Spleen (tissue), 11 donors: Measurements from ENCODE around the gene POU2F1. TPM values are rescaled to one million over a fixed set of nuclear protein-coding genes. Genes with fewer than 3 reads are reported as not detected.

ENCODE experiments used
- DNase-seq: peaks from one replicate; pipeline ENCODE4 v3.0.0-alpha.2; 2020
- H3K27ac ChIP-seq, 8 donors: fragments of 200-600 bp; sonication (generic) in 7 of 8; 1 replicate in 4 of 8; 2 replicates in 4 of 8; pipeline versions ENCODE4 v1.5.0 to v1.8.0; 2016 to 2021; ENCODE audit warnings: inconsistent platforms in 4 of 8, mild to moderate bottlenecking in 4 of 8, moderate library complexity in 1 of 8
- H3K27me3 ChIP-seq, 7 donors: fragments of 200-600 bp; sonication (generic) in 6 of 7; replicated peaks in 1 of 7; 1 replicate in 4 of 7; 2 replicates in 3 of 7; pipeline versions ENCODE4 v1.5.0 to v1.8.0; 2016 to 2021; ENCODE audit warnings: inconsistent platforms in 3 of 7, mild to moderate bottlenecking in 1 of 7
- H3K36me3 ChIP-seq, 6 donors: fragments of 200-600 bp; sonication (generic) in 5 of 6; 1 replicate in 4 of 6; 2 replicates in 2 of 6; pipeline versions ENCODE4 v1.5.0 to v1.8.0; 2016 to 2021; ENCODE audit warnings: inconsistent platforms in 2 of 6
- H3K4me1 ChIP-seq, 6 donors: fragments of 200-600 bp; sonication (generic) in 5 of 6; 1 replicate in 3 of 6; 2 replicates in 3 of 6; pipeline versions ENCODE4 v1.5.0 to v1.8.0; 2016 to 2021; ENCODE audit warnings: inconsistent platforms in 3 of 6
- H3K4me3 ChIP-seq, 8 donors: fragments of 200-600 bp; sonication (generic) in 7 of 8; 1 replicate in 4 of 8; 2 replicates in 4 of 8; pipeline versions ENCODE4 v1.5.0 to v1.8.0; 2016 to 2021; ENCODE audit warnings: inconsistent platforms in 4 of 8, mild to moderate bottlenecking in 4 of 8, moderate library complexity in 2 of 8
- H3K9me3 ChIP-seq, 8 donors: fragments of 200-600 bp; sonication (generic) in 7 of 8; 1 replicate in 4 of 8; 2 replicates in 4 of 8; pipeline versions ENCODE4 v1.5.0 to v1.8.0; 2016 to 2021; ENCODE audit warnings: inconsistent platforms in 4 of 8
- CTCF ChIP-seq, 11 experiments: fragments of 200-600 bp in 7 of 11; fragments of 450-650 bp in 4 of 11; sonication (generic) in 4 of 11; IDR thresholded peaks in 8 of 11; conservative IDR thresholded peaks in 3 of 11; 1 replicate in 7 of 11; 2 replicates in 4 of 11; pipeline versions ENCODE4 v1.4.0 to v1.8.0; 2016 to 2021; ENCODE audit warnings: antibody characterized with exemption in 11 of 11, inconsistent platforms in 4 of 11, mild to moderate bottlenecking in 1 of 11
- POLR2A ChIP-seq, 3 donors: fragments of 450-650 bp; IDR thresholded peaks; one replicate each; pipeline ENCODE4 v1.5.1; 2017; ENCODE audit warnings: antibody characterized with exemption in 3 of 3, mild to moderate bottlenecking in 1 of 3
- POLR2AphosphoS5 ChIP-seq, 3 donors: sonication (generic); formaldehyde crosslinking; IDR thresholded peaks; one replicate each; pipeline ENCODE4 v1.5.1; 2017; ENCODE audit warnings: antibody characterized with exemption in 3 of 3
- WGBS, 5 donors: extraction: QIAGEN DNeasy Blood & Tissue Kit in 3 of 5; methylation state at CpG; one replicate each; pipeline versions ENCODE4 v1.1.5 to v1.1.7; 2013 to 2018; 5-methylcytosine and 5-hydroxymethylcytosine counted together
- intact Hi-C: fragments of 100-400 bp; cut with DNase I; formaldehyde crosslinking; loops from one replicate; pipeline ENCODE4 v1.15.0; 2023; ENCODE audit warnings: low total_unique reads
- polyA plus RNA-seq, 3 donors: library from polyadenylated mRNA; stranded (reverse); fragments of 200-250 nt; gene quantifications; one replicate each; pipeline ENCODE4 v1.2.1, GENCODE V29; 2013
- total RNA-seq, 7 donors: library from RNA; depleted of rRNA in 3 of 7; stranded (reverse); fragments of >200 nt in 3 of 7; fragmentation: NEBNext Ultra II Directional in 4 of 7; extraction: Animal tissue kit (Norgen Biotek cat#: 25700) in 4 of 7; gene quantifications; one replicate each; pipeline versions ENCODE4 v1.1.0 to v1.2.1, GENCODE V29; 2016 to 2021
- donor health status: healthy with polysubstance abuse.
- donor health status: DM: no; HTN: no; CAD: no; lungs with moderate emphysema.
- donor health status: DM: no; HTN: no; CAD: no.
- donor health status: Bipolar disorder and iron deficiency.
- donor health status: healthy.
- donor health status: DM: no; HTN: no; CAD: no.
- donor health status: DM: yes; HTN: yes; CAD: no.

POU2F1 gene
- total and polyA plus RNA-seq, 10 donors: 1.8 to 60.3 (median 27.4) TPM

- Histone ChIP-seq H3K4me3 (no peak overlapping the region), H3K9me3 (peaks cover 0 to 12% (median 3%) of the 10 kb centered on the region in 8 donors), H3K27me3 (no peaks in the 10 kb centered on the region), H3K4me1 (peaks cover 0 to 14% (median 0%) of the 10 kb centered on the region in 6 donors), H3K36me3 (peaks cover 0 to 27% (median 4%) of the 10 kb centered on the region in 6 donors), H3K27ac (no peak overlapping the region)
- 45 to 70% (median 54%) methylated on average over 3 of the region's 3 CpGs for WGBS, 5 donors
- intact Hi-C loops: no loop called here
- no peak for DNase-seq
- no peak for TF ChIP-seq POLR2AphosphoS5 (IDR thresholded peaks at IDR 0.05)
- peak in 4 of 11 experiments; percentile 29 to 33 (median 30) for TF ChIP-seq CTCF (IDR thresholded peaks at IDR 0.05 in 8 of 11, conservative IDR thresholded peaks at IDR 0.05 in 3 of 11)
Observed at GRCh38 chr1:167342846-167343245, 122.2 kb downstream of the POU2F1 start.

- Histone ChIP-seq H3K27ac (no peak overlapping the region), H3K9me3 (peaks cover 0 to under 1% (median 0%) of the 10 kb centered on the region in 8 donors), H3K4me1 (peaks cover 0 to 14% (median 0%) of the 10 kb centered on the region in 6 donors), H3K36me3 (peaks cover 0 to 16% (median 0%) of the 10 kb centered on the region in 6 donors), H3K27me3 (no peaks in the 10 kb centered on the region), H3K4me3 (no peak overlapping the region)
- no peak for DNase-seq
- TF ChIP-seq CTCF (IDR thresholded peaks at IDR 0.05 in 8 of 11, conservative IDR thresholded peaks at IDR 0.05 in 3 of 11): no peak
- no peak for TF ChIP-seq POLR2AphosphoS5 (IDR thresholded peaks at IDR 0.05)
- no peak for TF ChIP-seq POLR2A (IDR thresholded peaks at IDR 0.05)
- WGBS, 5 donors: 83 to 95% (median 86%) methylated on average over 1 of the region's 1 CpG
- intact Hi-C loops: no loop called here
Observed at GRCh38 chr1:167344112-167344511, 123.4 kb downstream of the POU2F1 start.

GRCh38 chr1:167344615-167345385 is 124.1 kb downstream of the POU2F1 start:
- H3K27me3 ChIP-seq: no peaks in the 10 kb centered on the region
- H3K4me1 ChIP-seq: peaks cover 0 to 14% (median 0%) of the 10 kb centered on the region in 6 donors
- H3K4me3 ChIP-seq: no peak overlapping the region
- H3K9me3 ChIP-seq: no peaks in the 10 kb centered on the region
- H3K27ac ChIP-seq: no peak overlapping the region
- WGBS, 5 donors: 77 to 86% (median 78%) methylated on average over 10 of the region's 10 CpGs
- TF ChIP-seq CTCF (IDR thresholded peaks at IDR 0.05 in 8 of 11, conservative IDR thresholded peaks at IDR 0.05 in 3 of 11) (no peak), POLR2A (IDR thresholded peaks at IDR 0.05) (no peak), POLR2AphosphoS5 (IDR thresholded peaks at IDR 0.05) (no peak)
- intact Hi-C loops: no loop called here
- peaks cover 0 to 14% (median 0%) of the 10 kb centered on the region in 6 donors for H3K36me3 ChIP-seq
- DNase-seq: no peak

- peaks cover 0 to 14% (median 0%) of the 10 kb centered on the region in 6 donors for H3K4me1 ChIP-seq
- DNase-seq: no peak
- H3K27me3 ChIP-seq: no peaks in the 10 kb centered on the region
- peaks cover 0 to 14% (median 0%) of the 10 kb centered on the region in 6 donors for H3K36me3 ChIP-seq
- intact Hi-C loops: no loop called here
- no peak overlapping the region for H3K27ac ChIP-seq
- TF ChIP-seq POLR2A (IDR thresholded peaks at IDR 0.05) (no peak), CTCF (IDR thresholded peaks at IDR 0.05 in 8 of 11, conservative IDR thresholded peaks at IDR 0.05 in 3 of 11) (no peak), POLR2AphosphoS5 (IDR thresholded peaks at IDR 0.05) (no peak)
- 30 to 68% (median 56%) methylated on average over 1 of the region's 1 CpG for WGBS, 5 donors
- H3K4me3 ChIP-seq: no peak overlapping the region
- H3K9me3 ChIP-seq: no peaks in the 10 kb centered on the region
Observed at GRCh38 chr1:167345386-167345733, 124.7 kb downstream of the POU2F1 start.
